ENCODE results near the gene SMPX. TPM values are rescaled to one million over a fixed set of nuclear protein-coding genes. Genes with fewer than 3 reads are reported as not detected.

The SMPX gene
- total RNA-seq, 1 donor from 2014 or later: not detected

GRCh38 chrX:21728276-21728968 is 29.5 kb downstream of the SMPX start:
- no peak for FAIRE-seq
- Histone ChIP-seq H3K4me3 (ENCODE audit: low read depth, low read length) (no peak overlapping the region), H3K27me3 (ENCODE audit: control insufficient read depth, insufficient read depth, low read length) (peaks cover 1% of the 10 kb centered on the region), H3K36me3 (ENCODE audit: control insufficient read depth, insufficient read depth, low read length) (no peaks in the 10 kb centered on the region)
- DNase-seq (ENCODE audit: low read depth): no peak
- TF ChIP-seq, protein P1, sequence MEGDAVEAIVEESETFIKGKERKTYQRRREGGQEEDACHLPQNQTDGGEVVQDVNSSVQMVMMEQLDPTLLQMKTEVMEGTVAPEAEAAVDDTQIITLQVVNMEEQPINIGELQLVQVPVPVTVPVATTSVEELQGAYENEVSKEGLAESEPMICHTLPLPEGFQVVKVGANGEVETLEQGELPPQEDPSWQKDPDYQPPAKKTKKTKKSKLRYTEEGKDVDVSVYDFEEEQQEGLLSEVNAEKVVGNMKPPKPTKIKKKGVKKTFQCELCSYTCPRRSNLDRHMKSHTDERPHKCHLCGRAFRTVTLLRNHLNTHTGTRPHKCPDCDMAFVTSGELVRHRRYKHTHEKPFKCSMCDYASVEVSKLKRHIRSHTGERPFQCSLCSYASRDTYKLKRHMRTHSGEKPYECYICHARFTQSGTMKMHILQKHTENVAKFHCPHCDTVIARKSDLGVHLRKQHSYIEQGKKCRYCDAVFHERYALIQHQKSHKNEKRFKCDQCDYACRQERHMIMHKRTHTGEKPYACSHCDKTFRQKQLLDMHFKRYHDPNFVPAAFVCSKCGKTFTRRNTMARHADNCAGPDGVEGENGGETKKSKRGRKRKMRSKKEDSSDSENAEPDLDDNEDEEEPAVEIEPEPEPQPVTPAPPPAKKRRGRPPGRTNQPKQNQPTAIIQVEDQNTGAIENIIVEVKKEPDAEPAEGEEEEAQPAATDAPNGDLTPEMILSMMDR (IDR thresholded peaks at IDR 0.05; ENCODE audit: insufficient read depth, low read length, severe bottlenecking): no peak

GRCh38 chrX:21725916-21726315 is 32.0 kb downstream of the SMPX start:
- H3K4me3 ChIP-seq (ENCODE audit: low read depth, low read length): no peak overlapping the region
- H3K36me3 ChIP-seq (ENCODE audit: control insufficient read depth, insufficient read depth, low read length): no peaks in the 10 kb centered on the region
- H3K27me3 ChIP-seq (ENCODE audit: control insufficient read depth, insufficient read depth, low read length): peaks cover 1% of the 10 kb centered on the region
- TF ChIP-seq, protein P1 (IDR thresholded peaks at IDR 0.05; ENCODE audit: insufficient read depth, low read length, severe bottlenecking): no peak
- DNase-seq (ENCODE audit: low read depth) (no peak), FAIRE-seq (no peak)

GRCh38 chrX:21725496-21725895 is 32.4 kb downstream of the SMPX start:
- no peak for FAIRE-seq
- H3K36me3 ChIP-seq (ENCODE audit: control insufficient read depth, insufficient read depth, low read length): no peaks in the 10 kb centered on the region

GRCh38 chrX:21723814-21724213 is 34.1 kb downstream of the SMPX start:
- FAIRE-seq (no peak), DNase-seq (ENCODE audit: low read depth) (no peak)
- TF ChIP-seq, protein P1 (IDR thresholded peaks at IDR 0.05; ENCODE audit: insufficient read depth, low read length, severe bottlenecking): no peak
- Histone ChIP-seq H3K36me3 (ENCODE audit: control insufficient read depth, insufficient read depth, low read length) (no peaks in the 10 kb centered on the region), H3K27me3 (ENCODE audit: control insufficient read depth, insufficient read depth, low read length) (peaks cover 1% of the 10 kb centered on the region), H3K4me3 (ENCODE audit: low read depth, low read length) (no peak overlapping the region)

More at GRCh38 chrX:21725496-21725895, 32.4 kb downstream of the SMPX start:
- TF ChIP-seq, protein P1 (IDR thresholded peaks at IDR 0.05; ENCODE audit: insufficient read depth, low read length, severe bottlenecking): peak; percentile 30
- DNase-seq (ENCODE audit: low read depth): peak; percentile 40
- peaks cover 1% of the 10 kb centered on the region for H3K27me3 ChIP-seq (ENCODE audit: control insufficient read depth, insufficient read depth, low read length)
- H3K4me3 ChIP-seq (ENCODE audit: low read depth, low read length): no peak overlapping the region

GRCh38 chrX:21723084-21723483 is 34.8 kb downstream of the SMPX start:
- peaks cover 1% of the 10 kb centered on the region for H3K27me3 ChIP-seq (ENCODE audit: control insufficient read depth, insufficient read depth, low read length)
- H3K4me3 ChIP-seq (ENCODE audit: low read depth, low read length): no peak overlapping the region
- H3K36me3 ChIP-seq (ENCODE audit: control insufficient read depth, insufficient read depth, low read length): no peaks in the 10 kb centered on the region
- no peak for DNase-seq (ENCODE audit: low read depth)
- FAIRE-seq: no peak
- TF ChIP-seq, protein P1 (IDR thresholded peaks at IDR 0.05; ENCODE audit: insufficient read depth, low read length, severe bottlenecking): no peak

DNA sequence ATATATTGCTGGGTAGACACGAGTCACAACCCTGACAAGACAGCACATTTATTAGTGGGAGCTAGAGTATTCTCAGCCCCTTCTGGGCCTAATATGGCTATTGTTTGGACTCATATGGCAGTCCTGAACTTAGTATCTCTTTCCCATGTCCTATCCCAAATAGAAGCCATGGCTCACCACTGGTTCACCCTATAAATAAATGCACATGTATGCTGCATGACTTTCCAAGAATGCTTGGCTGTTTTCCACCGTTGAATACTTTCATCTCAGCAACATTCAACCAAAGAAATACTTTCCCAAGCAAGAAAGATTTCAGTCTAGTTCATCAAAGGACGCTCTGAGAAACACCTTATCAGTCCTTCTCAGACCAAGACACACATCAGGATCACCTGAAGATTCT is 36.7 kb downstream of the SMPX start:
- FAIRE-seq: no peak
- H3K27me3 ChIP-seq (ENCODE audit: control insufficient read depth, insufficient read depth, low read length): no peaks in the 10 kb centered on the region
- TF ChIP-seq, protein P1 (IDR thresholded peaks at IDR 0.05; ENCODE audit: insufficient read depth, low read length, severe bottlenecking): no peak
- no peak overlapping the region for H3K4me3 ChIP-seq (ENCODE audit: low read depth, low read length)
- H3K36me3 ChIP-seq (ENCODE audit: control insufficient read depth, insufficient read depth, low read length): no peaks in the 10 kb centered on the region
- DNase-seq (ENCODE audit: low read depth): no peak

Measured in bronchial epithelial cell (primary cell).